Suprapubic skin (tissue), 4 donors: ENCODE results near the gene GLIS1. TPM values are rescaled to one million over a fixed set of nuclear protein-coding genes. Genes with fewer than 3 reads are reported as not detected.

Source experiments
- DNase-seq, 2 donors: peaks; one replicate each; pipeline ENCODE4 v3.0.0-alpha.2; 2019; ENCODE audit warnings: low spot score in 2 of 2
- H3K27ac ChIP-seq: fragments of 200-600 bp; sonication (generic); one replicate; pipeline ENCODE4 v1.5.1; 2019
- H3K27me3 ChIP-seq: fragments of 200-600 bp; sonication (generic); one replicate; pipeline ENCODE4 v1.5.1; 2019
- H3K36me3 ChIP-seq: fragments of 200-600 bp; sonication (generic); one replicate; pipeline ENCODE4 v1.5.1; 2019
- H3K4me1 ChIP-seq: fragments of 200-600 bp; sonication (generic); one replicate; pipeline ENCODE4 v1.5.1; 2019
- H3K4me3 ChIP-seq: fragments of 200-600 bp; sonication (generic); one replicate; pipeline ENCODE4 v1.5.1; 2019; ENCODE audit warnings: mild to moderate bottlenecking
- H3K9me3 ChIP-seq: fragments of 200-600 bp; sonication (generic); one replicate; pipeline ENCODE4 v1.5.1; 2019
- EP300 ChIP-seq: sonication (generic); formaldehyde crosslinking; IDR thresholded peaks from one replicate; pipeline ENCODE4 v1.6.1; 2017; ENCODE audit warnings: antibody characterized with exemption
- POLR2A ChIP-seq, 2 donors: fragments of 450-650 bp; IDR thresholded peaks; one replicate each; pipeline ENCODE4 v1.6.1; 2017; ENCODE audit warnings: antibody characterized with exemption in 2 of 2, mild to moderate bottlenecking in 2 of 2, moderate library complexity in 2 of 2
- POLR2AphosphoS5 ChIP-seq, 3 donors: sonication (generic); formaldehyde crosslinking; IDR thresholded peaks; one replicate each; pipeline ENCODE4 v1.6.1; 2017; ENCODE audit warnings: antibody characterized with exemption in 3 of 3
- WGBS: methylation state at CpG from one replicate; pipeline ENCODE4 v1.1.5; 2018; 5-methylcytosine and 5-hydroxymethylcytosine counted together
- total RNA-seq, 4 donors: library from RNA; depleted of rRNA; stranded (reverse); fragments of >200 nt; gene quantifications; one replicate each; pipeline ENCODE4 v1.1.0, GENCODE V29; 2016
- TF ChIP-seq, protein P1 (sequence below), 2 donors: fragments of 200-600 bp in 1 of 2; fragments of 450-650 bp in 1 of 2; sonication (generic) in 1 of 2; IDR thresholded peaks; one replicate each; pipeline ENCODE4 v1.5.1; 2016 to 2019; ENCODE audit warnings: antibody characterized with exemption in 2 of 2, mild to moderate bottlenecking in 1 of 2, moderate library complexity in 1 of 2

GLIS1 gene
- total RNA-seq, 4 donors from 2014 or later = 0.34 to 1.5 (median 0.59) TPM

DNA sequence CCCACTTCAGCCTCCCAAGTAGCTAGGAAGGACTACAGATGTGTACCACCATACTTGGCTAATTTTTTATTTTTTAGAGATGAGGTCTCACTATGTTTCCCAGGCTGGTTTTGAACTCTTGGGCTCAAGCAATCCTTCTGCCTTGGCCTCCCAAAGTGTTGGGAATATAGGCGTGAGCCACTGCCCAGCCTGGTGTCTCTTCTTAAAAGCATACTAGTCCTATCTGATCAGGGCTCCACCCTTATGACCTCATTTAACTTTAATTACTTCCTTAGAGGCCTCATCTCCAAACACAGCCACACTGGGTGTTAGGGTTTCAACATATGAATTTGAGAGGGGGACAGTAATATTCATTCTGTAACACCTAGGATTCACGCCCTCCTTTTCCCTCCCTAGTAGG, 130.9 kb downstream of the GLIS1 start:
- no peak overlapping the region for H3K4me3 ChIP-seq
- peak in 1 of 2 donors; percentile 1 for DNase-seq
- peaks cover 10% of the 10 kb centered on the region for H3K9me3 ChIP-seq
- H3K27ac ChIP-seq = no peak overlapping the region
- WGBS = 91% methylated on average over 2 of the region's 2 CpGs
- H3K27me3 ChIP-seq = no peaks in the 10 kb centered on the region
- TF ChIP-seq, protein P1, sequence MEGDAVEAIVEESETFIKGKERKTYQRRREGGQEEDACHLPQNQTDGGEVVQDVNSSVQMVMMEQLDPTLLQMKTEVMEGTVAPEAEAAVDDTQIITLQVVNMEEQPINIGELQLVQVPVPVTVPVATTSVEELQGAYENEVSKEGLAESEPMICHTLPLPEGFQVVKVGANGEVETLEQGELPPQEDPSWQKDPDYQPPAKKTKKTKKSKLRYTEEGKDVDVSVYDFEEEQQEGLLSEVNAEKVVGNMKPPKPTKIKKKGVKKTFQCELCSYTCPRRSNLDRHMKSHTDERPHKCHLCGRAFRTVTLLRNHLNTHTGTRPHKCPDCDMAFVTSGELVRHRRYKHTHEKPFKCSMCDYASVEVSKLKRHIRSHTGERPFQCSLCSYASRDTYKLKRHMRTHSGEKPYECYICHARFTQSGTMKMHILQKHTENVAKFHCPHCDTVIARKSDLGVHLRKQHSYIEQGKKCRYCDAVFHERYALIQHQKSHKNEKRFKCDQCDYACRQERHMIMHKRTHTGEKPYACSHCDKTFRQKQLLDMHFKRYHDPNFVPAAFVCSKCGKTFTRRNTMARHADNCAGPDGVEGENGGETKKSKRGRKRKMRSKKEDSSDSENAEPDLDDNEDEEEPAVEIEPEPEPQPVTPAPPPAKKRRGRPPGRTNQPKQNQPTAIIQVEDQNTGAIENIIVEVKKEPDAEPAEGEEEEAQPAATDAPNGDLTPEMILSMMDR (IDR thresholded peaks at IDR 0.05) = no peak
- TF ChIP-seq POLR2A (IDR thresholded peaks at IDR 0.05) (no peak), EP300 (no peak), POLR2AphosphoS5 (IDR thresholded peaks at IDR 0.05) (no peak)
- no peaks in the 10 kb centered on the region for H3K4me1 ChIP-seq
- no peaks in the 10 kb centered on the region for H3K36me3 ChIP-seq

DNA sequence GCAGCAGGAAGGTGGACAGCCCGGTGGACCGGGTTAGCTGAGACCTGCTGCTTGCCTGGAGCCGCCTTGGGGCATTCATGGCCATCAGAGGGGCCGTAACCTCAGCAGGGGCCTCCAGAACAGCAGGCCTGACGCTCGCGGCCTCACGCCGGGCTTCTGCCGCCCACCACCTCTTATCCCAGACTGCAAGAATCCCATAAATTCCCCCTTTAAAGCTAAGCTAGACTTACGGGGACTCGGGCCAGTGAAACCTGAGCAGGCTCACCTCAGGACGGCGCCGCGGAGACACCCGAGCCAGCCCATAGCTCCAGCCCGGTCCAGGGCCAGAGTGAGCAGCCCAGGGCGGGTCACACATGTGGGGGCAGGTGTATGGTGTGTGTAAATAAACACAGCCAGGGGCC, 132.3 kb downstream of the GLIS1 start:
- 84% methylated on average over 14 of the region's 19 CpGs for WGBS
- DNase-seq = peak in 1 of 2 donors; percentile 29
- Histone ChIP-seq H3K4me1 (no peaks in the 10 kb centered on the region), H3K9me3 (peaks cover 10% of the 10 kb centered on the region), H3K27me3 (no peaks in the 10 kb centered on the region), H3K4me3 (no peak overlapping the region), H3K27ac (no peak overlapping the region), H3K36me3 (no peaks in the 10 kb centered on the region)
- TF ChIP-seq, protein P1 (IDR thresholded peaks at IDR 0.05) = no peak
- TF ChIP-seq POLR2A (IDR thresholded peaks at IDR 0.05) (no peak), EP300 (no peak), POLR2AphosphoS5 (IDR thresholded peaks at IDR 0.05) (no peak)

DNA sequence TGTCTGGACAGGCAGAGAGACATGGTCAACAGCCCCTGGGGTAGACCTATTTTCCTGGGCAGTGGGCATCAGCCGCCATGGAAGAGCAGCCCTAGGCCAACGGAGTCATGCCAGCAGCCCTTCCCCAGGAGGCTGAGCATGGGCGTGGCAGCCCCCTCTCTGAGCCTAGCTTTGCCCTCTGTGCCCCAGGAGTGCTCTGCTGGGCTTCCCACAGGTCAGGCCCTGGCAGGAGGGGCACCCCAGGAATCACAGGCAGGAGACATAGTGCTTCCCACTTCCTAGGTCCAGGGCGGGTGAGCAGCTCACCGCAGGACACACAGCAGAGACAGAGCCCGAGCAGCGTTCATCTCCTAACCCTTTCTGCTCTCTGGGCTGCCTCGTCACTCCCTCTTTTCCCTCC, 132.8 kb downstream of the GLIS1 start:
- H3K27ac ChIP-seq = no peak overlapping the region
- no peaks in the 10 kb centered on the region for H3K36me3 ChIP-seq
- TF ChIP-seq POLR2A (IDR thresholded peaks at IDR 0.05) = no peak
- TF ChIP-seq, protein P1 (IDR thresholded peaks at IDR 0.05) = no peak
- no peak for TF ChIP-seq POLR2AphosphoS5 (IDR thresholded peaks at IDR 0.05)
- no peak for TF ChIP-seq EP300
- H3K27me3 ChIP-seq = no peaks in the 10 kb centered on the region
- WGBS = 91% methylated on average over 5 of the region's 8 CpGs
- DNase-seq = peak; percentile 39 to 54
- peaks cover 8% of the 10 kb centered on the region for H3K9me3 ChIP-seq
- H3K4me1 ChIP-seq = no peaks in the 10 kb centered on the region
- H3K4me3 ChIP-seq = no peak overlapping the region

DNA sequence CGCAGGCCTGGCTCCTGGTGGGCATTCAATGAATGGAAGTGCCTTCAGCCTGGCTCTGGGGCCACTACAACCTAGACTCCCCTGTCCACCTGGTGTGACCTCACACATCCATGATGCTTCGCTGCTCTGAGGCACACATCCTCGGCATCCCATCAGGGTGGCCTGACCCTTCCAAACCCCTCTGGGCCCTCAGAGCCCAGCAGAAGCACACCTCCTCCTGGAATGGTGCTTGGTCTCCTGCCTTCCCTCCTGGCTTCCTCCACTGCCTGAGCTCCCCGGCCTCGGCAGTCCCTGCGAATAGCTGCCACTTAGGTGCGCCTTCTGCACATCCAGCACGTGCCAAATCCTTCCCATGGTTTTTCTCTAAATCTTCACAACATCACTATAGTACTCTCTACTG, 133.8 kb downstream of the GLIS1 start:
- Histone ChIP-seq H3K27ac (no peak overlapping the region), H3K36me3 (no peaks in the 10 kb centered on the region), H3K27me3 (no peaks in the 10 kb centered on the region), H3K4me3 (no peak overlapping the region), H3K4me1 (no peaks in the 10 kb centered on the region), H3K9me3 (peaks cover 4% of the 10 kb centered on the region)
- 89% methylated on average over 7 of the region's 8 CpGs for WGBS
- DNase-seq = peak in 1 of 2 donors; percentile 39
- TF ChIP-seq, protein P1 (IDR thresholded peaks at IDR 0.05) = no peak

DNA sequence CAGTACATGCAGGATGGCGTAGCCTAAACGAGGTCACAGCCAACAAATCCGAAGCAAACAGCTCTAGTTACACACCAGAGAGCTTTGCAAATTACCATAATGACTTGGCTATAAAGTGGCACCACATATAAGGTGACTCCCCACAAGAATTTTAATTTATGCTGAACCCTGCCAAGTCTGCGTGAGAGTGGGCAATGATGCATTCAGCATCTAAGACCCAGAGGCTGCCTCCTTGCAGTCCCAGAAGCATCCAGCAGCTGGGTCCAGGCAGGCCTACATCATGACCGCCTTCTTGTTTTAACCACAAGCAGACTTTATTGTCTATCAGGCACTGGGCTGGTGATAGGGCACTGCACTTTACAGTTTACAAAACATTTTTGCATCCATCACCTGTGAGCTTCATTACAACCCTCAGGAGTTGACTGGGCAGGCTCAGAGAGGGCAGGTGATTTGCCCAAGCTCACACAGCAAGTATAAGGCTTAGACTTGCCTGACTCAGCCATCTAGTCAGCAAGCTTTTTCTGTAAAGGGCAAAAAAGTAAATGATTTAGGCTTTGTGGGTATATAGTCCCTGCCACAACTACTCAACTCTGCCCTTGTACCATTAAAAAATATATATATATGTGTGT, 134.6 kb downstream of the GLIS1 start:
- peak in 1 of 2 donors; percentile 4 for DNase-seq
- Histone ChIP-seq H3K27ac (no peak overlapping the region), H3K4me1 (no peaks in the 10 kb centered on the region), H3K4me3 (no peak overlapping the region), H3K9me3 (no peaks in the 10 kb centered on the region), H3K27me3 (no peaks in the 10 kb centered on the region), H3K36me3 (no peaks in the 10 kb centered on the region)
- TF ChIP-seq POLR2A (IDR thresholded peaks at IDR 0.05) (no peak), EP300 (no peak), POLR2AphosphoS5 (IDR thresholded peaks at IDR 0.05) (no peak)
- TF ChIP-seq, protein P1 (IDR thresholded peaks at IDR 0.05) = no peak
- WGBS = 62% methylated on average over 5 of the region's 5 CpGs
